Mucosa of stomach (tissue), 1 donor: Measurements from ENCODE around the gene CAP2.
"Not testable (repeated sequence)": the region's sequence is repeated elsewhere in the genome, so short reads cannot be mapped to it uniquely, and the experiment has no call there.

Experiments
- H3K27me3 ChIP-seq: one replicate; pipeline ENCODE4 v1.7.0; 2013; ENCODE audit warnings: mild to moderate bottlenecking, low read length; ENCODE audit not compliant: control insufficient read depth, insufficient read depth
- H3K36me3 ChIP-seq: one replicate; pipeline ENCODE4 v1.7.0; 2013; ENCODE audit warnings: low read length; ENCODE audit not compliant: control insufficient read depth, insufficient read depth
- H3K4me1 ChIP-seq: one replicate; pipeline ENCODE4 v1.7.0; 2013; ENCODE audit warnings: mild to moderate bottlenecking, low read length; ENCODE audit not compliant: control insufficient read depth, insufficient read depth
- H3K4me3 ChIP-seq: one replicate; pipeline ENCODE4 v1.7.0; 2013; ENCODE audit warnings: low read length
- H3K9ac ChIP-seq: one replicate; pipeline ENCODE4 v1.7.0; 2013; ENCODE audit warnings: mild to moderate bottlenecking, low read length, moderate library complexity
- H3K9me3 ChIP-seq: one replicate; pipeline ENCODE4 v1.7.0; 2013; ENCODE audit warnings: mild to moderate bottlenecking, low read length, moderate library complexity; ENCODE audit not compliant: control insufficient read depth
- donor health status: Pancreatic carcinoma.

CAP2 gene

DNA sequence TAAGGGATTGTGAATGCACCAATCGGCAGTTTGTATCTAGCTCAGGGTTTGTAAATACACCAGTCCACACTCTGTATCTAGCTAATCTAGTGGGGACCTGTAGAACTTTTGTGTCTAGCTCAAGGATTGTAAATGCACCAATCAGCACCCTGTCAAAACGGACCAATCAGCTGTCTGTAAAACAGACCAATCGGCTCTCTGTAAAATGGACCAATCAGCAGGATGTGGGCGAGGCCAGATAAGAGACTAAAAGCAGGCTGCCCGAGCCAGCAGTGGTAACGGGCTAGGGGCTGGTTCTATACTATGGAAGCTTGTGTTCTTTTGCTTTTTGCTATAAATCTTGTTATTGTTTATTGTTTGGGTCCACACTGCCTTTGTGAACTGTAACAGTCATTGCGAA lies 187.9 kb downstream of the CAP2 start:
- not testable (repeated sequence) for H3K4me3 ChIP-seq, H3K27me3 ChIP-seq, H3K4me1 ChIP-seq, H3K9ac ChIP-seq, H3K36me3 ChIP-seq, H3K9me3 ChIP-seq

DNA sequence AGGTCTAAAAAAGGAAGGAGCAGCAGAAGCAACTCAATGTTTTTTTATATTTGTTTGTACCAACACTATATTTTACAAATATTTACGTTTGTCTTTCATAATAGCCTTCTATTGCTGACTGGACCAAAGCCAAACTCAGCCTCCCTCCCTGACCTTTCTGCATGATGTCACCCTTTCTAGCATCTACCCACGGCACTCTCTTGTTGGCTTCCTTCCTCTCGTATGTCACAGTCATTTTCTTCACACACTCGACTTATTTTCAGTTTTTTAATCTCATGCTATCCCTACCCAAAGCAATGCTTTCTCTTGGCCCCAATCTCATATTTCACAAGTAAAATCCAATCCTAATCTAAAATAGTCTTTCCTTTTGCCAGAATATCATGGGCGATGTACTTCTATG lies 190.4 kb downstream of the CAP2 start:
- no peak overlapping the region for H3K4me3 ChIP-seq

DNA sequence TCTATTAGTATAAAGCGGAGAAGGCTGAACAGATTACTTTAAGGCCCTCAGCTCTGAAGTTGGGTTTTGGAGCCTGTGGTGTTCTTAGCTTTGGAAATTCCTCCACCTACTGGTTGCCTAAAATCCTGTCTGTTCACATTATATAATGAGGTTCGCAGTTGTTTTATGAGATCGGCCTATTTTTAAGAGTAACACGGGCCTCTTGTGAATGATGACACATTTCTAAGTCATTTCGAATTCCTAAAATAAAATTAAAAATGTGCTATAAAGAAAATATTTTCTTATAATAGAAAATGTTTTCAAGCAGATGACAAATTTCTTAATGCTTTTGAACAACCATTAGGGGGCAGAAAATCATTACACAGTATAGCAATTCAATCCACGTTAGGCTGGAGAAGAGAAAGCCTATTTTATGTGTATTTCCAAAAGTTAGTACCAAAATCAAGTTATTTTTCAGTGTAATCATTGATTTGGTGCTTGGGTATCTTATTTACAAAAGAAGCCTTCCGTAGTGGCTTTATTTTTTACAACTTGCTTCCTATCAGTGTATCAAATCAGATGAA lies 190.9 kb downstream of the CAP2 start:
- no peaks in the 10 kb centered on the region for H3K27me3 ChIP-seq
- no peak overlapping the region for H3K4me3 ChIP-seq
- H3K4me1 ChIP-seq, result peaks cover 9% of the 10 kb centered on the region
- peak overlapping the region; percentile 26 for H3K9ac ChIP-seq
- H3K9me3 ChIP-seq, result no peaks in the 10 kb centered on the region
- no peaks in the 10 kb centered on the region for H3K36me3 ChIP-seq

More for the DNA sequence above, 190.4 kb downstream of the CAP2 start:
- Histone ChIP-seq H3K36me3 (no peaks in the 10 kb centered on the region), H3K9me3 (no peaks in the 10 kb centered on the region), H3K9ac (peak overlapping the region; percentile 26), H3K4me1 (peaks cover 9% of the 10 kb centered on the region), H3K27me3 (no peaks in the 10 kb centered on the region)

- Histone ChIP-seq H3K9me3 (no peaks in the 10 kb centered on the region), H3K4me3 (no peak overlapping the region), H3K4me1 (peaks cover 9% of the 10 kb centered on the region), H3K27me3 (no peaks in the 10 kb centered on the region), H3K36me3 (no peaks in the 10 kb centered on the region), H3K9ac (no peak overlapping the region)
Observed at GRCh38 chr6:17585766-17586490, 192.5 kb downstream of the CAP2 start.

- not testable (repeated sequence) for H3K4me3 ChIP-seq, H3K9ac ChIP-seq, H3K36me3 ChIP-seq, H3K27me3 ChIP-seq, H3K9me3 ChIP-seq, H3K4me1 ChIP-seq
Observed at GRCh38 chr6:17586623-17587022, 193.2 kb downstream of the CAP2 start.

- peaks cover 9% of the 10 kb centered on the region for H3K4me1 ChIP-seq
- no peaks in the 10 kb centered on the region for H3K36me3 ChIP-seq
- H3K27me3 ChIP-seq, result no peaks in the 10 kb centered on the region
- no peak overlapping the region for H3K9ac ChIP-seq
- H3K4me3 ChIP-seq, result no peak overlapping the region
- no peaks in the 10 kb centered on the region for H3K9me3 ChIP-seq
Observed at GRCh38 chr6:17588011-17588410, 194.6 kb downstream of the CAP2 start.

DNA sequence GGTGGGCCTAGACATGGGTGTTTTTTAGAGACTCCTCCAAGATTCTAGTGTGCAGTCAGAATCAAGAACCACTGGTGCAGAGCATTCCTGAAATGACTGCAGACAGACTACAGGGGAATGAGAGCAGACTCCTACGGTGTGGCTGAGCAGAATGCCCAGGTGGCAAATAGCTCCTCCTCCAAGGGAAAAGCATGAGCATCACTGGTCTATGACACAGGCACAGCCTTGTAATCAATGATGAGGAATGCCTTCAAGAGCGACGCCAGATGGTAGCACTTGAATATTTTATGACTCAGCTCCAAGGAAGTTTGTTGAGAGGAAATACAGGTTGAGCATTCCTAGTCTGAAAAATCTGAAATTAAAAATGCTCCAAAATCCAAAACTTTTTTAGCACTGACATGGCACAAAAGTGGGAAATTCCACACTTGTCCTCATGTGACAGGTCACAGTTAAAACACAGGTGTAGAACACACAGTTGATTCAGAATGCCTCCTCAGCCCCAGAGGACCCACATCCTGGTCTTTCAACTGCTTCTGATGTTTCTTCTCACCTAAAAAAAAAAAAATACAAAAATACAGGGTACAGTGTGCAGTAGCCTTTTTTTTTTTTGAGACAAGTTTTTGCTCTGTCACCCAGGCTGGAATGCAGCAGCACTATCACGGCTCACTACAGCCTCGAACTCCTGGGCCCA lies 196.2 kb downstream of the CAP2 start:
- Histone ChIP-seq H3K4me3 (no peak overlapping the region), H3K9ac (no peak overlapping the region), H3K36me3 (no peaks in the 10 kb centered on the region), H3K9me3 (no peaks in the 10 kb centered on the region), H3K4me1 (peaks cover 4% of the 10 kb centered on the region), H3K27me3 (no peaks in the 10 kb centered on the region)

DNA sequence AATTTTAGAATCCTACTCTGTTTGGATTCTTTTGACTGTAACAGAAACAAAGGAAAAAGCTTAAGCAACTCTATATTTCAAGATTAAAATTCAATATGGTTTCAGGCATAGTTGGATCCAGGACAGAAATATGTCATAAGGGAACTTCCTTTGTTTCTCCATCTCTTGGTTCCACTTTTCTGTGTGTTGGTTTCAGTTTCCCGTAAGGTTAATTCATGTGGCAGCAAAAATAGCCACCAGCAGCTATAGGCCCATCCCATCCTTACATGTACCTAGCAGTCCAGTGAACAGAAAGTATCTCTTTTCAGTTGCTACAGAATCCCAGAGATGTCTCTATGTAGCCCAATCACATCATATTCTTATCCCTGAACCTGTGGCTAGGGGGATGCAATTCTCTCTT lies 197.9 kb downstream of the CAP2 start:
- Histone ChIP-seq H3K4me1 (no peaks in the 10 kb centered on the region), H3K9ac (no peak overlapping the region), H3K36me3 (no peaks in the 10 kb centered on the region), H3K9me3 (no peaks in the 10 kb centered on the region), H3K4me3 (no peak overlapping the region), H3K27me3 (no peaks in the 10 kb centered on the region)

GRCh38 chr6:17593246-17593645 lies 199.9 kb downstream of the CAP2 start:
- H3K36me3 ChIP-seq, result no peaks in the 10 kb centered on the region
- no peaks in the 10 kb centered on the region for H3K4me1 ChIP-seq

GRCh38 chr6:17596085-17596484 lies 202.7 kb downstream of the CAP2 start:
- no peaks in the 10 kb centered on the region for H3K4me1 ChIP-seq
- no peaks in the 10 kb centered on the region for H3K27me3 ChIP-seq
- H3K4me3 ChIP-seq, result no peak overlapping the region

More at GRCh38 chr6:17593246-17593645, 199.9 kb downstream of the CAP2 start:
- Histone ChIP-seq H3K4me3 (no peak overlapping the region), H3K27me3 (no peaks in the 10 kb centered on the region), H3K9me3 (no peaks in the 10 kb centered on the region), H3K9ac (no peak overlapping the region)

DNA sequence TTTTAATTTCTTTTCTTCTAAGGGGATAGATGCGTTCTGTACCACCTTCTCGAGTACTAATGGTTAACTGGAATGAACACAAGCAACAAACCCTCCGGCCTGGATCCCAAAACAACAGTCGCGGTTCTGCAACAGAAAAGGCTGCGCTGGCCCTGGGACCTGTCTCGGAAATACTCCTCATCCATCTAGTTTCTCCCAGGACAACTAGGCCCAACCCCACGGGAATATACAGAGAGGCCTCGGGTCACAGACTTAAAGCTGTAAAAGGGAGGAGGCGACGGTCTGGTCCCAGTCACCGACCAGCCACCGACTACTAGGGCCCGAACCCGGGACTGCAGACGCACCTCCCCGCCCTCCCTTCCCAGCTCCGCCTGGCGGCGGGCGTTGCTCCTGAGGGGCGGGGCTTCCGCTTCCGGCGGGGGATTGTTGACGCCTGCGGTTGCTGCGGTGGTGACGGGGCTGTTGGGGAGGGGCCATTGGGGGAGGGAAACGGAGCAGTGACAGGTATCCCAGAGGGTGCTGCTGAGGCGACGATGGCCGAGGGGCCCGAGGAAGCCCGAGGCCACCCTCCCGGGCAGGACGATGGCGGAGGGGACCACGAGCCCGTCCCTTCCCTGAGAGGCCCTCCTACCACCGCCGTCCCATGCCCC lies 206.6 kb downstream of the CAP2 start, which contains the start of gene FAM8A1:
Gene FAM8A1 (plus strand): TSS at position 426 of the 650 bp plus-strand sequence. CDS start 108 bp downstream, at position 534.
- Histone ChIP-seq H3K4me1 (peaks cover 3% of the 10 kb centered on the region), H3K4me3 (peak within 1 kb of the TSS; percentile 87), H3K9me3 (no peaks in the 10 kb centered on the region), H3K27me3 (no peaks in the 10 kb centered on the region), H3K36me3 (no peaks in the 10 kb centered on the region), H3K9ac (peak within 1 kb of the TSS; percentile 94)

More at GRCh38 chr6:17596085-17596484, 202.7 kb downstream of the CAP2 start:
- Histone ChIP-seq H3K36me3 (no peaks in the 10 kb centered on the region), H3K9me3 (no peaks in the 10 kb centered on the region), H3K9ac (no peak overlapping the region)
